Ishikawa (cell line): Measurements from ENCODE around the gene GNG12.

ENCODE experiments used
- CEBPB ChIP-seq: IDR thresholded peaks from 2 replicates; pipeline ENCODE4 v1.6.1; 2012
- MAX ChIP-seq: IDR thresholded peaks from 2 replicates; pipeline ENCODE4 v1.6.1; 2012
- RAD21 ChIP-seq: IDR thresholded peaks from 2 replicates; pipeline ENCODE4 v1.6.1; 2012; ENCODE audit warnings: low read depth
- TAF1 ChIP-seq: IDR thresholded peaks from 2 replicates; pipeline ENCODE4 v1.6.1; 2012; ENCODE audit warnings: low read depth, mild to moderate bottlenecking
- TEAD4 ChIP-seq: IDR thresholded peaks from 2 replicates; pipeline ENCODE4 v1.6.1; 2012
- TF ChIP-seq, protein P1 (sequence below): IDR thresholded peaks from 2 replicates; pipeline ENCODE4 v1.6.1; 2012; ENCODE audit warnings: low read depth, mild to moderate bottlenecking

DNA sequence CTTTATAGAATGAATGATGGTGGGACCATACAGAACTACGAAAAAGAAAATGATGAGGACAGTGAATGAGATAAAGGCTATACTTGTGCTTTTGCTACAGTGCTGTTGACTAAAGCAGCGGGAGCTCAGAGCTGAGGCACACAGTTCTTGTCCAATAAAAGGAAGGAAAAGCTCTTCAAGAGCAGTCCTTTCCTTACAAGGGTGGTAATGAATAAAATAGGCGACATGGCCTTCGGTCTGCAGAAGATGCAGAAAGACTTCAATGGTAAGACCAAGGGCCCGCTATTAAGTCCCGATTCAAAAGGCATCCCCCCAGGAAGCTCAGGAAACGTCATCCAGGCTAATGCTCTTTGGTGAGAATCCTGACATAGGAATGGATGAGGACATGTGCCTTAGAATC lies 44.4 kb downstream of the GNG12 start:
- TF ChIP-seq MAX (no peak), CEBPB (no peak), TEAD4 (no peak), RAD21 (no peak), TAF1 (no peak)
- TF ChIP-seq, protein P1, sequence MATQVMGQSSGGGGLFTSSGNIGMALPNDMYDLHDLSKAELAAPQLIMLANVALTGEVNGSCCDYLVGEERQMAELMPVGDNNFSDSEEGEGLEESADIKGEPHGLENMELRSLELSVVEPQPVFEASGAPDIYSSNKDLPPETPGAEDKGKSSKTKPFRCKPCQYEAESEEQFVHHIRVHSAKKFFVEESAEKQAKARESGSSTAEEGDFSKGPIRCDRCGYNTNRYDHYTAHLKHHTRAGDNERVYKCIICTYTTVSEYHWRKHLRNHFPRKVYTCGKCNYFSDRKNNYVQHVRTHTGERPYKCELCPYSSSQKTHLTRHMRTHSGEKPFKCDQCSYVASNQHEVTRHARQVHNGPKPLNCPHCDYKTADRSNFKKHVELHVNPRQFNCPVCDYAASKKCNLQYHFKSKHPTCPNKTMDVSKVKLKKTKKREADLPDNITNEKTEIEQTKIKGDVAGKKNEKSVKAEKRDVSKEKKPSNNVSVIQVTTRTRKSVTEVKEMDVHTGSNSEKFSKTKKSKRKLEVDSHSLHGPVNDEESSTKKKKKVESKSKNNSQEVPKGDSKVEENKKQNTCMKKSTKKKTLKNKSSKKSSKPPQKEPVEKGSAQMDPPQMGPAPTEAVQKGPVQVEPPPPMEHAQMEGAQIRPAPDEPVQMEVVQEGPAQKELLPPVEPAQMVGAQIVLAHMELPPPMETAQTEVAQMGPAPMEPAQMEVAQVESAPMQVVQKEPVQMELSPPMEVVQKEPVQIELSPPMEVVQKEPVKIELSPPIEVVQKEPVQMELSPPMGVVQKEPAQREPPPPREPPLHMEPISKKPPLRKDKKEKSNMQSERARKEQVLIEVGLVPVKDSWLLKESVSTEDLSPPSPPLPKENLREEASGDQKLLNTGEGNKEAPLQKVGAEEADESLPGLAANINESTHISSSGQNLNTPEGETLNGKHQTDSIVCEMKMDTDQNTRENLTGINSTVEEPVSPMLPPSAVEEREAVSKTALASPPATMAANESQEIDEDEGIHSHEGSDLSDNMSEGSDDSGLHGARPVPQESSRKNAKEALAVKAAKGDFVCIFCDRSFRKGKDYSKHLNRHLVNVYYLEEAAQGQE, result no peak
